ENCODE results near the gene SUFU. TPM values are rescaled to one million over a fixed set of nuclear protein-coding genes. Genes with fewer than 3 reads are reported as not detected.
"Not testable (repeated sequence)": the region's sequence is repeated elsewhere in the genome, so short reads cannot be mapped to it uniquely, and the experiment has no call there.

The SUFU gene
- total RNA-seq, 3 donors from 2014 or later (not counting 1 experiment from before 2014, with no cell fraction given) = 8.2 to 13.0 (median 11.5) TPM

DNA sequence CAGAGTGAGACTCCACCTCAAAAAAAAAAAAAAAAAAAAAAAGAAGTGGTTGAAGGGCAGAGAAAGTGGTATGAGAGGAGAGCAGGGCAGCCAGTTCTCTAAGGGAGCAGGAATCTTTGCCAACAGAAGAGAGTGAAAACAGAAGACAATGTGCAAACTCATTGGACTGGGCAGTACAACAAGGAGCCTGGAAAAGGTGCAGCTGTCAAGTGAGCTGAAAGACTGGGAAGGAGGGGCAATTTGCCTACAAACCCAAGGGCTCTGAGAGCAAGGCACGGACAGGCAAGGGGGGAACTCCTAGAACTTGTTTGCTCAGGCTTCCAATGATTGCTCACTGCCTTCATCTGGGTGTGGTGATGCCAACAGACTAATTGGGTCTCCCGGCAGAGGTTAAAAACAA lies 10.8 kb upstream of the SUFU start:
- peak overlapping the region; percentile 27 to 41 for H3K27ac Mint-ChIP-seq
- TF ChIP-seq, protein P1, sequence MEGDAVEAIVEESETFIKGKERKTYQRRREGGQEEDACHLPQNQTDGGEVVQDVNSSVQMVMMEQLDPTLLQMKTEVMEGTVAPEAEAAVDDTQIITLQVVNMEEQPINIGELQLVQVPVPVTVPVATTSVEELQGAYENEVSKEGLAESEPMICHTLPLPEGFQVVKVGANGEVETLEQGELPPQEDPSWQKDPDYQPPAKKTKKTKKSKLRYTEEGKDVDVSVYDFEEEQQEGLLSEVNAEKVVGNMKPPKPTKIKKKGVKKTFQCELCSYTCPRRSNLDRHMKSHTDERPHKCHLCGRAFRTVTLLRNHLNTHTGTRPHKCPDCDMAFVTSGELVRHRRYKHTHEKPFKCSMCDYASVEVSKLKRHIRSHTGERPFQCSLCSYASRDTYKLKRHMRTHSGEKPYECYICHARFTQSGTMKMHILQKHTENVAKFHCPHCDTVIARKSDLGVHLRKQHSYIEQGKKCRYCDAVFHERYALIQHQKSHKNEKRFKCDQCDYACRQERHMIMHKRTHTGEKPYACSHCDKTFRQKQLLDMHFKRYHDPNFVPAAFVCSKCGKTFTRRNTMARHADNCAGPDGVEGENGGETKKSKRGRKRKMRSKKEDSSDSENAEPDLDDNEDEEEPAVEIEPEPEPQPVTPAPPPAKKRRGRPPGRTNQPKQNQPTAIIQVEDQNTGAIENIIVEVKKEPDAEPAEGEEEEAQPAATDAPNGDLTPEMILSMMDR (IDR thresholded peaks at IDR 0.05) = no peak
- Histone ChIP-seq H3K4me1 (ENCODE audit: control insufficient read depth, insufficient read depth, low read length) (peaks cover 5% of the 10 kb centered on the region), H3K4me3 (ENCODE audit: low read length) (no peak overlapping the region), H3K27ac (ENCODE audit: low read length) (no peak overlapping the region), H3K27me3 (ENCODE audit: control insufficient read depth, insufficient read depth, low read length) (no peaks in the 10 kb centered on the region), H3K9me3 (ENCODE audit: control insufficient read depth, insufficient read depth, low read length) (no peaks in the 10 kb centered on the region), H3K36me3 (ENCODE audit: control insufficient read depth, insufficient read depth, low read length) (peaks cover 30% of the 10 kb centered on the region)
- 69% methylated on average over 2 of the region's 2 CpGs for WGBS (ENCODE audit: insufficient coverage)
- H3K4me1 Mint-ChIP-seq = peaks cover 36 to 39% of the 10 kb centered on the region in 2 donors
- intact Hi-C loops (cut with micrococcal nuclease) = no loop called here
- no peaks in the 10 kb centered on the region for H3K9me3 Mint-ChIP-seq
- DNase-seq (no peak), ATAC-seq (no peak)
- no peaks in the 10 kb centered on the region for H3K36me3 Mint-ChIP-seq
- no peaks in the 10 kb centered on the region for H3K27me3 Mint-ChIP-seq (ENCODE audit: low read depth in 2 of 2)
- no peak overlapping the region for H3K4me3 Mint-ChIP-seq

DNA sequence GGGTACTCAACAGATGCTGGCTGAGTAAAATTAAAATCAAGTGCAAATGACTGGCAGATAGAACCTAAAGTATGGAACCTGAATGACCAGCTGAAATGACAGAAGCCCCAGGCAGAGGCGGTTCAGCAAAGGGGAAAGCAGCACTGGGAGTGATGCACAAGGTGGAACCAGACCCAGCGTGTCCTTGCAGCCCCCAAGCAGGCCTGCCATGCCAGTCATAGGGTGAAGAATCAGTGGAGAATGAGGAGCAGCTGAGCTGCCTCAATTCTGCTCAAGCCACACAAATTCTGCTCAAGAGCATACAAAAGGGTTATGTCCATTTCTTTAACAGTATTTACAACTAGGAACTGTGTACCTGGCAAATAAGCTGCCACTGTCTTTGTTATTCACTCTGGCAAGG lies 10.0 kb upstream of the SUFU start:
- no peak for ATAC-seq

DNA sequence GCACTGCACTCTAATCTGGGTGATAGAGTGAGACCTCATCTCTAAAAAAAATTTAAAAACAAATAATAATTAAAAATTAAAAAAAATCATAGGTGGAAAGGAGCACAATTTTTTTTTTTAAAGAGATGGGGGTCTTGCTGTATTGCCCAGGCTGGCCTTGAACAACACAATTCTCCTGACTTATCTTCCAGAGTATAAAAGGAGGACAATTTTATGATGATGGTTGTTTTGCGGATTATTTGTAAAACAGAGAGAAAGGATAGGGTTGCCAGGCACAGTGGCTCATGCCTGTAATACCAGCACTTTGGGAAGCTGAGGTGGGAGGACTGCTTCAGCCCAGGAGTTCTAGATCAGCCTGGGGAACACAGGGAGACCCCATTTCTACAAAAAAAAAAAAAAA lies 6.2 kb upstream of the SUFU start:
- 85% methylated on average over 1 of the region's 1 CpG for WGBS (ENCODE audit: insufficient coverage)
- Histone ChIP-seq H3K27ac (ENCODE audit: low read length) (no peak overlapping the region), H3K36me3 (ENCODE audit: control insufficient read depth, insufficient read depth, low read length) (peaks cover 5% of the 10 kb centered on the region), H3K27me3 (ENCODE audit: control insufficient read depth, insufficient read depth, low read length) (no peaks in the 10 kb centered on the region), H3K4me1 (ENCODE audit: control insufficient read depth, insufficient read depth, low read length) (peaks cover 12% of the 10 kb centered on the region), H3K9me3 (ENCODE audit: control insufficient read depth, insufficient read depth, low read length) (no peaks in the 10 kb centered on the region), H3K4me3 (ENCODE audit: low read length) (no peak overlapping the region)
- intact Hi-C loops (cut with micrococcal nuclease) = no loop called here
- TF ChIP-seq, protein P1 (IDR thresholded peaks at IDR 0.05) = no peak
- H3K36me3 Mint-ChIP-seq = no peaks in the 10 kb centered on the region
- no peaks in the 10 kb centered on the region for H3K9me3 Mint-ChIP-seq
- DNase-seq (no peak), ATAC-seq (no peak)
- no peak overlapping the region for H3K27ac Mint-ChIP-seq
- H3K4me1 Mint-ChIP-seq = peaks cover 35 to 40% of the 10 kb centered on the region in 2 donors
- no peaks in the 10 kb centered on the region for H3K27me3 Mint-ChIP-seq (ENCODE audit: low read depth in 2 of 2)
- no peak overlapping the region for H3K4me3 Mint-ChIP-seq

More for the DNA sequence above, 10.0 kb upstream of the SUFU start:
- H3K27me3 ChIP-seq (ENCODE audit: control insufficient read depth, insufficient read depth, low read length) = no peaks in the 10 kb centered on the region
- Mint-ChIP-seq H3K4me1 (peaks cover 37 to 45% of the 10 kb centered on the region in 2 donors), H3K36me3 (no peaks in the 10 kb centered on the region), H3K27ac (peak overlapping the region in 1 of 2 donors; percentile 41), H3K4me3 (no peak overlapping the region), H3K9me3 (no peaks in the 10 kb centered on the region), H3K27me3 (ENCODE audit: low read depth in 2 of 2) (no peaks in the 10 kb centered on the region)
- H3K9me3 ChIP-seq (ENCODE audit: control insufficient read depth, insufficient read depth, low read length) = no peaks in the 10 kb centered on the region
- TF ChIP-seq, protein P1 (IDR thresholded peaks at IDR 0.05) = no peak
- peaks cover 5% of the 10 kb centered on the region for H3K4me1 ChIP-seq (ENCODE audit: control insufficient read depth, insufficient read depth, low read length)
- no peak overlapping the region for H3K27ac ChIP-seq (ENCODE audit: low read length)
- H3K36me3 ChIP-seq (ENCODE audit: control insufficient read depth, insufficient read depth, low read length) = peaks cover 22% of the 10 kb centered on the region
- 100% methylated on average over 2 of the region's 2 CpGs for WGBS (ENCODE audit: insufficient coverage)
- no peak overlapping the region for H3K4me3 ChIP-seq (ENCODE audit: low read length)
- DNase-seq = no peak
- intact Hi-C loops (cut with micrococcal nuclease) = no loop called here

DNA sequence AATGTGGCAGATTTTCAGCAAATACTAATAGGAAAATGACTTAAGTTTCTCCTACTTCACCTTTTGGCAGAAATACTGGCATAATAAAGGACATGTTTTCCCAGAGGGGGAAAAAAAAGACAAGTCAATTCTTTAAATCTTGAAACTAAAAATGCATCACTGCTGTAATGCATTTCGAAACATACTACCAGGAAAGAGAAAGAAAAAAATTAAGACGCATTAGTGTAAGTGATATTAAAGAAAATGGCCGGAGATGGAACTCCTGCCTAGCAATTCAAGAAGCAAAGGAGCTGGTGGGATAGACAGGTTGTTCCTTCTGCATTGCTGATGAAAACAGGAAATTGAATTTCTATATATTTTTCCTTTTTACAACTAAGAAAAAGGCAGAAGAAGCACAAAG lies 4.4 kb upstream of the SUFU start:
- Mint-ChIP-seq H3K4me1 (peaks cover 21 to 30% of the 10 kb centered on the region in 2 donors), H3K4me3 (peak overlapping the region; percentile 2), H3K27ac (peak overlapping the region; percentile 40 to 64), H3K9me3 (no peaks in the 10 kb centered on the region), H3K27me3 (ENCODE audit: low read depth in 2 of 2) (no peaks in the 10 kb centered on the region), H3K36me3 (no peaks in the 10 kb centered on the region)
- 91% methylated on average over 3 of the region's 3 CpGs for WGBS (ENCODE audit: insufficient coverage)
- Histone ChIP-seq H3K9me3 (ENCODE audit: control insufficient read depth, insufficient read depth, low read length) (no peaks in the 10 kb centered on the region), H3K36me3 (ENCODE audit: control insufficient read depth, insufficient read depth, low read length) (peaks cover 2% of the 10 kb centered on the region), H3K4me3 (ENCODE audit: low read length) (no peak overlapping the region), H3K27ac (ENCODE audit: low read length) (no peak overlapping the region), H3K27me3 (ENCODE audit: control insufficient read depth, insufficient read depth, low read length) (no peaks in the 10 kb centered on the region), H3K4me1 (ENCODE audit: control insufficient read depth, insufficient read depth, low read length) (peaks cover 21% of the 10 kb centered on the region)
- TF ChIP-seq, protein P1 (IDR thresholded peaks at IDR 0.05) = no peak
- DNase-seq = no peak
- intact Hi-C loops (cut with micrococcal nuclease) = no loop called here
- no peak for ATAC-seq

DNA sequence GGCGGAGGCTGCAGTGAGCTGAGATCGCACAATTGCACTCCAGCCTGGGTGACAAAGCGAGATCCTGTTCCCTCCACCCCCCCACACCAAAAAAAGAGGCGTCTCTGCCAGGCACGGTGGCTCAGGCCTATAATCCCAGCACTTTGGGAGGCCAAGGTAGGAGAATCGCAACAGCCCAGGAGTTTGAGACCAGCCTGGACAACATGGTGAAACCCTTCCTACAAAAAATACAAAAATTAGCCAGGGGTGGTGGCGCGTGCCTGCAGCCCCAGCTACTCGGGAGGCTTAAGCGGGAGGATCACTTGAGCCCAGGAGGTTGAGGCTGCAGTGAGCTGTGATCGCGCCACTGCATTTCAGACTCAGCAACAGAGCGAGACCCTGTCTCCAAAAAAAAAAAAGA lies 3.1 kb upstream of the SUFU start:
- not testable (repeated sequence) for ATAC-seq; H3K36me3 Mint-ChIP-seq; H3K4me3 ChIP-seq (ENCODE audit: low read length); H3K27ac Mint-ChIP-seq; H3K9me3 Mint-ChIP-seq; H3K9me3 ChIP-seq (ENCODE audit: control insufficient read depth, insufficient read depth, low read length); DNase-seq; H3K27ac ChIP-seq (ENCODE audit: low read length); H3K4me3 Mint-ChIP-seq; H3K27me3 Mint-ChIP-seq (ENCODE audit: low read depth in 2 of 2); H3K27me3 ChIP-seq (ENCODE audit: control insufficient read depth, insufficient read depth, low read length); H3K36me3 ChIP-seq (ENCODE audit: control insufficient read depth, insufficient read depth, low read length)
- peaks cover 33% of the 10 kb centered on the region for H3K4me1 ChIP-seq (ENCODE audit: control insufficient read depth, insufficient read depth, low read length)
- WGBS (ENCODE audit: insufficient coverage) = 96% methylated on average over 13 of the region's 13 CpGs
- intact Hi-C loops (cut with micrococcal nuclease) = loop anchor here (5.0 kb wide), 1 partner anchor 212 kb away; the partner anchor contains the start of genes ARL3 and SFXN2
- peaks cover 33 to 43% of the 10 kb centered on the region in 2 donors for H3K4me1 Mint-ChIP-seq
